HG03442 (cell line): ENCODE measurements around the gene CLCN4.

Experiments
- ATAC-seq: cut with Tn5 transposase; IDR thresholded peaks from one replicate; pipeline ENCODE4 v1.9.1; 2021; ENCODE audit warnings: mild to moderate bottlenecking, moderate library complexity; ENCODE audit not compliant: unreplicated experiment

CLCN4 gene

DNA sequence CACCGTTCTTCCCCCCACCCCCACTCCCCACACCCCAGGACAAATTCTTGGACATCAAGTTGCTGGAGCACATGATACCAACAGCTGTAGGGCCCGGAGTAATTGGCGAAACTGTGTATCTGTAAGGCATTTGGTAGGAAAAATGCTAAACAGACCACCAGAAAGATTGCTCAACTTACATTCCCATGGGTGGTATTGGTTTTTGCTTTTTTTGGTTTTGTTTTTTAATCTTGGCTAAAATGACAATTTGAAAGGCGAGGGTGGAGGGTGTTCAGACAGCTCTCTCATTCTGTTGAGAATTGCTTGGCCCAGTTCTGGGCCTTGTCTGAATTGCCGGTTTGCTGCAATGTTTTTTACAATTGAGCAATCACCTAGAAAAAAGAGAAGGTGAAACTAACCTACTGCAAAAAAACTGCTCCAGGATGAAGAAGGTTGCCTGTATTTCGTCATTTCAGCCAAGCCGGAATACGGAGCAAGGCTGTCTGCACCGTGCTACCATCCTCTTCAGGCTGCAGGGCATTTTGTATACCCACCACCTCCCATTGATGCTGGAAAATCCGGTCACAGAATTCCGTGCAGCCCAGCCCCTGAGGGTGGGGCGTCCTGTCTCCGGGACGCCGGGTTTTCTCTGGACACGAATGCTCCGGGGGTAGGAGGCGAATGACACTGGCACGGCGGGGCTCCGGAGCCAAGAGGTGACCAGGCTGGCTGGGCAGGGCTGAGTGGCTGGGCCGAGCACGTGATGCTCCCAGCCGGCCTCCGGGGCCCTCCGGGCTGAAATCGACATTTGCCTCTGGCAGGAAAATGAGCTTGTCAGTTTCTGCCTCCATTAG is at the start of gene CLCN4:
Gene CLCN4, plus strand, starts transcription at position 777 of the 833 bp plus-strand sequence. CDS start 28,058 bp downstream, outside the sequence.
- ATAC-seq: peak; percentile 85

DNA sequence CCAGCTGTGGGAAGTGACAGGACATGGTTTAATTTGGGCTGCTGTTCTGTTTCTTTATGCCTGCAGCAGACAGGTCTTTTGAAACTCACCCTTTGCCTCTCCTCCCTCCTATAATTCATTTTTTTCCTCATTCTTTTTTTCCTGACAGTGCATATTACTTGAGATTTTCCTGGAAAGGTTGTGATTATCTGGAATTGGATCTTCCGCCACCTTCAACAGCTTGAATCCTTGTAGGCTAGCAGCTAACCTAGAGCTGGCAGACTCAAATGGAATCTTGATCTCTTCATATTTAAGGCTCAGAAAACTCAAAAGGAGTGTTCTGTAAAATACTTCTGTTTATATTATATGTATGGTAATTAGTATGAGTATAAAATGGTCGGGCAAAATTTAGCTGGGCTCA is 49.3 kb upstream of the CLCN4 start:
- no peak for ATAC-seq

DNA sequence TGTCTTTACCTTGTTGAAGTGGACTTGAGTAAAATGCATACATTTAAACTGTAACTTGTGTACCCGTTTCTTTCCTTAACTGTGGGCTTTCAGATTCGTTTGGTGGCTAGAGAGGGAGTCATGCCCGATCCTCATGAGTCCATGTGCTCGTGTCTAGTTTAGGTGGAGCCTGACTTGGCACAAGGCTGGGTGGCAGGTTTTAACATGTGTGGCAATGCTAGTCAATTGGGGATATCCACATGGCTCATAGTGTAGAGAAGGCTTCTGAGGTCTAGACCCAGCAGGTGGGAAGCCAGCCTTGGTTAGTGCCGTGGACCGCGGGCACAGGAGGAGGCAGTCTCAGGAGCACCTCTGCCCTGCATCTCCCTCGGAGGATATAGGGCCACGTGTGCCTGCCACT is 48.5 kb upstream of the CLCN4 start:
- no peak for ATAC-seq

DNA sequence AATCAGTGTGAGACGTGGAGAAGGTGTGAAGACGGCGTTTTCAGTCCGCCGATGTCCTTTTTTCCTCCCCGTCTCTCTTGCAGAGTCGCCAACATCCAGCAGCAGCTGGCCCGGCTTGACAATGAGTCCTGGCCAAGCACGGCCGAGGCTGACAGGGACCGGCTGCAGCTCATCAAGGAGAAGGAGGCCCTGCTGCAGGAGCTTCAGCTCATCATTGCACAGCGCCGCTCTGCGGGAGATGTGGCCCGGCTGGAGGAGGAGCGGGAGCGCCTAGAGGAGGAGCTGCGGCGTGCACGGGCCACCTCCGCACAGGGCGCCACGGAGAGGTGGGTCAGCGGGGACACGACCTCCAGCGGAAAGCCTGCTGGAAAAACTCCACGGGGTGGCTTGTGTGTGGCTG is 47.1 kb upstream of the CLCN4 start:
- no peak for ATAC-seq

DNA sequence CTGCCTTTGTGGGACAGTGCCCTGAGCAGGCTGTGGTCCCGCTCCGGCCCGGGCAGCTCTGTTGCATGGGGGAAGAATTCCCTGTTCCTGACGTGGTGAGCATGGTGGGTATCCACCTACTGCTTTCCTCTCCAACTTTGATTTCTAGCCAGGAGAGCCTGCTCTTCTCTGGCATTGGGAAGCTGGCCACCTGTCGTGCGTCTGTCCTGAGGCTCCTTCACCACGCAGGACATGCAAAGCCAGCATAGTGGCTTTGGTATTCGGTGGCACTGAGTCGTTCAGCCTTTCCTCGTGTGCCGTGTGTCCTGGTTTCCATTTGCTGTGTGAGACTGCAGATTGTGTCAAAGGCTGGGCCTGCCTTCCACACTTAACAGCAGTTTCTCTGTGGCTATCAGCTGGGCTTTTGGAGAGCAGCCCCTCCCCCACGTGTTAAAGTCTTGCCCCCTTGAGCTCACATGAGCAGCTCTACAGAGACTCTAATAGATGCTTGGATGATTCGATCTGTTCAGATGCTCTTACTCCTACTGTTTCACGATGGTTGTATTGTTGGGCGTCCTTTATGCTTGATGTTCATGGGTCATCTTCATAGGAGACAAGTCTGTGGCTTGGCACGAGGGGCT is 46.3 kb upstream of the CLCN4 start:
- no peak for ATAC-seq

DNA sequence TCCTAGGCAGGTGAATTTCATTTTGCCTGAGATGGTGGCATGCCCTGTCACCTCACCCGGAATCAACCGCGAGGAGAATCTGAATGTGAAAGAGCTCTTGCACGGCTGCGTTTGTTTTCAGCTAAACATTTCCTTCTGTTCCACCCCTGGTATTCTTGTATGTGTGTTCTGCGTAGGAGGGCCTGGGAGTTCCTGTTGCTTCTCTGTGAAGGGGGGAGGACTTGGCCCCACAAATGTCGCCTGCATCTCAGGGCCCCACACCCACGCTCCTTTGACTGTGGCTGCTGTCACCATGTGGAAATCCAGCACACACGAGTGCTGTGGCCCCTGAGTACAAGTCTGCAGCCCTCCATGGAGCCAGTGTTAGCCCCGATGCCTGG is 45.8 kb upstream of the CLCN4 start:
- peak; percentile 43 for ATAC-seq

DNA sequence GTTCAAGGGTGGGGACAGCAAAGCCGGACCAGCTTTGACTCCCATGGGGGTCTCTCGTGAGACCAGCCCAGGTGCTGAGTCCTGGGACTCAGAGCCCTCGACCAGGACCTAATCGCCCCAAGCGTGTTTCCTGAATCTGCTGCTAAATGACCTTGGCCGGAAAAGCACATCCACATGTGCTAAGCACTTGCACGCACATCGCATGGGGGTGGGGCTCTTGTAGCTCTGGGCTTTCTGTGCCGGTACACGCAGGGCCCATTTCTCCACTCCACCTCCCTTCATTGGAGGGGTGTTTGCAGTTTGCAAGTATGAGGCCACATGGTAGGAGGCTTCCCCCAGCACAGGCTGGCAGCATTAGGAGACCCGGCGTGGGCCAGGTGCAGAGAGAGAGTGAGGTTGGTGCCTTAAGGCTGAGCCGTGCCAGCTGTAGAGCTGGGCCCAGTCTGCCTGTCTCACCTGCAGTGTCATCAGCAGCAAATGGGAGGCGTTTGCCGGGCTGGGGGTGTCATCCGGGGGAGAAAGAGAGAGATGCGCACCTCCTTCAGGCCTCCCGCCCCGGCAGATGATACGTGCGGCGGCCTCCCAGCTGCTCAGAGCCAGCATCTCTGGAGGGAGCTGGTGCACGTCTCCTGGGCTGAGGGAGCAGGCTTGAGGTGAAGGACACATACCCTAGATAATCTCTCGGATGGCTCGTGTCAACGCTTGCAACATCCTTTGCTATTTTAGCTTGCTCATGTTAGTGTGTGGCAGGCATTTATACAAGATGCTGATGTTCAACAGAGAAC is 45.2 kb upstream of the CLCN4 start:
- peak; percentile 40 for ATAC-seq

DNA sequence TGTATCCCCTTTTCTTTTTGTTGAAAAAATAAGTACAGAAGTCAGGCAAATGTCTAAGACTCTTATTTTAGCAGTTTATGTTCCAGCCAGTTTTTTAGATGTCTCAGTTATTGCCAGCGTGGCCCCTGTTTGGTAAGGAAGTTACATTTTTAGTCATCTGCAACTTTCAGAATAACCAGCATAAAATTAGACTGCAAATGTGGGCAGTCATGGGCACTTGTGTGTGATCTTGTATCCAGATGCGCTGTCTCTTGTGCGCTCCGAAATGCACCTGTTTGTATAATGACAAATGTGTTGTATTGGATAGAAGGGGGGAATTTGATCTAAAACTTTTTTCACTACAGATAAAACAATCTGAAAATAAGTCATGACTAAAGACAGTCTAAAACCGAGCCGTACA is 44.3 kb upstream of the CLCN4 start:
- ATAC-seq: peak; percentile 47

DNA sequence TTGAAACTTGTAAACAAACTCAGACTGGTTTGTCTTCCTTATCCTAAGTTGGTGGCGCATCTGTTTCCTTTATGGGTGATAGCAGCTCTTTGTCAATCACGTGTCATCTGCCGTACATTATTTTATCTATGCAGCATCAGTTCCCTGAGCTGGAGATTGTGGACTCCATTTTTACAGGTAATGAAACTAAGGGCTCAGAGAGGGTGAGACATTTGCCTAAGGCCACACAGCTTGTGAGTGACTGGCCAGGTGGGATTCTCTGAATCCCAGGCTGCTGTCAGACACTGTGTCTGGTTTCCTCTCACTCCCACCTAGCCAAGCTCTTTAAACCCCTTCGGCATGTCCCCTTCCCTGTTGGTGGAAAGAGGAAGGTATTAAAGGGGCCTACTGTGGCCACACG is 41.7 kb upstream of the CLCN4 start:
- no peak for ATAC-seq

DNA sequence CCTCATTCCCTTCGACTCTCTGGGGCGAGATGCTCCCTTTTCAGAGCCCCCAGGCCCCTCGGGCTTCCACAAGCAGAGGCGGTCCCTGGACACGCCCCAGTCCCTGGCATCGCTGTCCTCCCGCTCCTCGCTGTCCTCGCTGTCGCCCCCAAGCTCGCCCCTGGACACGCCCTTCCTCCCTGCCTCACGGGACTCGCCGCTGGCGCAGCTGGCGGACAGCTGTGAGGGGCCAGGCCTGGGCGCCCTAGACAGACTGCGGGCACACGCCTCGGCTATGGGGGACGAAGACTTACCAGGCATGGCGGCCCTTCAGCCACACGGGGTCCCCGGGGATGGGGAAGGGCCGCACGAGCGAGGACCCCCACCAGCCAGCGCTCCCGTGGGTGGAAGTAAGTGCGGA is 39.5 kb upstream of the CLCN4 start:
- no peak for ATAC-seq

DNA sequence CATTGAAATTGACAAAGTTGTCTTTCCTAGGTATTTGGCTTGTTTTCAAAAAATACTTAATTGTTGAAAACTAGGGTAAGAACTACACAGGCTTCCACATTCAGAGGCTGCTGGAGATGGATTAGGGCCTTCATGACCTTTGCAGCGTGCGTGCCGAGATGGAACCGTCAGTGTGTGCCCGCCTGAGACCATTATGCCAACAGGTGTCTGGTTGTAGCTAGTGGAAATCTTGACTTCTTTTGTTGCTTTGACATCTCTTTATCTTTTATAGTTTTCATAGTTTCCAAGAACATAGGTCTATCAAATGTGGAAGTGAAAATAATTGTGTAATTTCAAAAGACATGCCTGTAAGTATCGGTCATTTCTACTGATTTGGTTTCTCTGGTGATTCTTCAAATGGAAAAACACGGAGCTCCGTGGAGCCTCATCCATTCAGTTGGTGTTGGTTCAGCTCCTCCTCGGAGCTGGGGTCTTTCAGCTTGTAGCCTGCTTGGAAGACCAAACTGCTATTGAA is 38.9 kb upstream of the CLCN4 start:
- no peak for ATAC-seq

DNA sequence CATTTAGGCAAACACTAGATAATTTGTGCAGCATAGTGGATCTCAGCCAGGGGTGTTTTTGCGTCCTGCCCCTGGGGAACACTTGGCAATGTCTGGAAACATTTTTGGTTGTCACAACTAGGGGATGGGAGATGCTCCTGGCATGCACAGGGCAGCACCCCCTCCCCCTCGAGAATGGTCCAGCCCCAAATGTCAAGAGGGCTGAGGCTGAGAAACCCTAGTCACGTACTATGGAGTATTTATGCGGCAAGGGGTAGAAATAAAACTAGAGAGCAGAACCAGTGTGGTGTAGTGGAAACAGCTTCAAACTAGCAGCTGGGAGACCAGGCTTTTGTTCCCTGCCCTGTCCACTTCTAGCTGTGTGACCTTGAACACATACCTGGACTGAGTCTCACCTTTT is 38.2 kb upstream of the CLCN4 start:
- ATAC-seq: no peak

DNA sequence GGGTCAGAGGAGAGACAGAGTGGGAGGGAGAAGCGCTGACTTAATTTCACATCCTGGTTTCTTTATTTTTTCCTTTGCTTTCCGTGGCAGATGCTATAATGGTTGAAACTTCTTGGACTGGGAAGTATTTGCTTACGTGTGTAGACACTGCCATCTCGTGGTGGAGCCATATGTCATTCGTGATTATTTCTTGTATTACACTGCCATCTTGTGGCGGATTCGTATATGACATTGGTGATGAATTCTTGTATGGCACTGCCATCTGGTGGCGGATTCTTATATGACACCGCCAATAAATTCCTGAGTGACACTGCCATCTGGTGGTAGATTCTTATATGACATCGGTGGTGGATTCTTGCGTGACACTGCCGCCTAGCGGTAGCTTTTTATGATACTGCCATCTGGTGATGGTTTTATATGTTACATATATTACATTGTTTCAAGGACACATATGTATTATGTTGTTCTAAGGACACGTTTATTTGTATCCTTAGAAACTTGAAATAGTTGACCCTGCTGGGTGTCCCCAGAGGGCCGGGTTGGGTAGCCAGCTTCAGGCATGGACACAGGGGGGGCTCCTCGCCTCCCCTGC is 37.3 kb upstream of the CLCN4 start:
- ATAC-seq: peak; percentile 38

DNA sequence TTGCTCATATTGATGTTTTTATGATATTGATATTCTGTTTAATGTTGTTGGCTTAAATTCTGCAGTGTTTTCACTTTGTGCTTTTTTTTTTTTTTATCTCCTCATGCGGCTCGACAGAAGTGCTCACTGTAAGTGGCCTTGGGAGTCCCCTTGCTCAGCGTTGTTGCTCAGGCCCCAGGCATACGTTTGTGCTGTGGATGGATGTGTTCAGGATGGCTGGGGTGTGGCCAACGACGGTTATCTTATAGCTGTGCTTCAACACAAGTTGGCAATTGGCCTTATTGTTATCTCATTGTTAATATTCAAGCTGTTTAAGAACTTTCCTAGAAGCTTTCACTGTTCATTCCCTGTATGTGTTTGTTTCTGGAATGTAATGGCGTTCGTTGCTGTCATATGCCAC is 36.4 kb upstream of the CLCN4 start:
- ATAC-seq: no peak

DNA sequence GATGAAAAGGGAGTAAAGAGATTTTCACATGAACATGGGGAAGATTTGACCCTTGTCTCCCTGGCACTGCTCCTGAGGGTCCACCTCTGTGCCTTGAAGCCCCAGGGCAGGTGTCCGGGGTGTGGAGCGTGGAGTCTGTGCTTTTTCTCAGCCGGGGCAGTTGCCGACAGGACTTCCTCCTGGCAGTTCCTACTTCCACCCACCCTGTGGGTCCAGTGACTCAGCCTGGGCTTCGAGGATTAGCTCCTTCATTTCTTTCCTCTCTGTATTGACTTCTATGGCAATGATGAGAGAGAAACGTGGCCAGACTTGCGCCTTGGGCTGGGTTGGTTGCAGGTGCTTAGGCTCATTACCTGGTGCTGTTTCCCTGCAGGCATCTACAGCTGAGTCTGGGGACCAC is 35.9 kb upstream of the CLCN4 start:
- no peak for ATAC-seq

DNA sequence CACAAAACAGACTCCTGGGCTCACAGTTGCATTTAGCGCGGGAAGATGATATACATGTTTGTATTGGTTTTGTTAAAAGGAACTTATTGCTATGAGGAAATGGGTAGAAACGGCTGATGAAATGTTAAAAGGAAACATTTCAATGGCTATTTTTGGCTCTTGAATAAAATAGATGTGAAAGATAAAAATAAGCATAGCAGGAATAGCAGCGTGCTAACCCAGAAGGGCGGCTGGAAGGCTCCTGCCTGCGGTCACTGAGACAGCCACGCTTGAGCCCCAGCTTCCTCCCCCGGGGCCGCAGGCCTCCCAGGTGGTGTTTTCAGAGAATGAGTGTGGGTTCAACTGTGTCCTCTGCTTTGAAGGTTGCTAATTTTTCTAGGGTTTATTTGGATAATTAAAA is 35.0 kb upstream of the CLCN4 start:
- ATAC-seq: peak; percentile 87

DNA sequence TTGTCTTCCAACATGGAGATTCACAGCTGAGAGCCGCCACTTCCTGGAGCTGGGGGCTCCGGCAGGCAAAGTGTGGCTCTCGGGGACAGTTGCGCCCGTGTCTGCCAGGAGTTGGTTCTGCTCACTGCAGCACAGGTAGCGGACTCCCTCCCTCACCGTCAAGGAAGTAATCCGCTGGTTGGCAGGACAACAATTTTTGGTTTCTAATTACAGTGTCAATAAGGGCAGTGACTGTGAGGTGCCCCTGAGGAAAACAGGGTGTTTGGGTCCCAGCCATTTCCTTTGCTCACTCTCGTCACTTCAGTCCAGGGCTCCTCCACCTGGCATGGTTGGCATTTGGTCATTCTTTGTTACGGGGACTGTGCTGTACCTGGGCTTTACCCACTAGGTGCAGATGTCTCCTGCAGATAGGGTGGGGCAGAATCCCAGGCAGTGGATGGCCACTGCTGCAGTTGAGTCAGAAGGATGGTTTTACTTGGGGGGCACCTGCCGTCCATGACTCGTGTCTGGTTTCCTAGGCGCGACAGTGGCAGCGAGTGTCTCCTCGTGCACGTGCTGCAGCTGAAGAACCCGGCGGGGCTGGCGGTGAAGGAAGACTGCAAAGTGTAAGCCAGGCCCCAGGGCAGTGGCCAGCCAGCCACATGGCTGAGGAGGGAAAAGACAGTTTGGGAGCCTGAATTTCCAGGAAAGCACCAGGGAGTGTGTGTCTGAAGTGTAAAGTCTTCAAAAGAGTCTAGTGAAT is 32.1 kb upstream of the CLCN4 start:
- no peak for ATAC-seq

DNA sequence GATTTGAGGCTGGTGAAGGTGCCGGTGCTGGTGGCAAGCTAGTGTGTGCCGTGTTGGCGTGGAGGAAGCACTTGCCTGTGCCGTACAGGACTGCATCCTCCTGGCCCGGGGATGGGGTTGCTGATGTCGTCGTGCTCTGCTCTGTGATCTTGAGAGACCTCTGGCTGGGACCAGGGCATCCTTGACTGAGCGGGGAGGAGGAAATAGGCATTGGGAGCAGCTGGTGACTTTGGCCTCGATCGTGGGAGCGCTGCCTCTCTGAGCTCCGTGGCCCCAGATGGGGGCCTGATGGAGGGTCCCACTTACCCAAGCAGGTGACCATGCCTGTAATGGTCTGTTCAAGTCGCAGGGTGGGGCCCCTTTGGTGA is 31.5 kb upstream of the CLCN4 start:
- ATAC-seq: no peak

DNA sequence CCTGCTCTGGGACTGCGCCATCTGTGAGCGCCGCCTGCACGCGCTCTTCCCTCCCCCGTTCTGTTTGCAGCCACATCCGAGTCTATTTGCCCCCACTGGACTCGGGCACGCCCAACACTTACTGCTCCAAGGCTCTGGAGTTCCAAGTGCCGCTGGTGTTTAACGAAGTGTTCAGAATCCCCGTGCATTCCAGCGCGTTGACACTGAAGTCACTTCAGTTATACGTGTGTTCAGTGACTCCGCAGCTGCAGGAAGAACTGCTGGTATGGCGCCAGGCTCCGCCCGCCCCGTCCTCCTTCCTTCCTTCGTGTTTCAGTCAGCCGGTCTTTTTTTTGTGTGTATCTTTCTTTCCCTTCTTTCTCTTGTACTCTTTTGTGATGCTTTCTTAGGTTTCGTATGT is 30.7 kb upstream of the CLCN4 start:
- no peak for ATAC-seq

DNA sequence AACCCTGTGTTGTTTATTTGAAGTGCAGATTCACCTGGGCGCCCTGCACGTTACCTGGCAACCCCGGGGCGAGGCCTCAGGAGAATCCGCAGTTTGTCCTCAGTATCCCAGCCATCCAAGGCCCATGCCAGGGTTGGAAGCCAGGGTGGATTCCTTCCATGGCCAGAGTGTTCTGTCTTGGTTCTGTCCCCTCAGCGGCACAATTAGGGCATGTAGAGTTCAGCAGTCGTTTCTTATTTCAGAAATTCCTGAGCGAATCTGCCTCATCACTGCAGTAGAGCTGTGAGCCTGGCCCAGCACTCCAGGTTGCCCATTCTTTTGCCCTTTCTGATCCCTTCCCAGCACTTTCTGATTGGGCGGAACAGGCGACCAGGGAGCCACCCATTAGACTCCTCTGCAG is 29.9 kb upstream of the CLCN4 start:
- no peak for ATAC-seq

DNA sequence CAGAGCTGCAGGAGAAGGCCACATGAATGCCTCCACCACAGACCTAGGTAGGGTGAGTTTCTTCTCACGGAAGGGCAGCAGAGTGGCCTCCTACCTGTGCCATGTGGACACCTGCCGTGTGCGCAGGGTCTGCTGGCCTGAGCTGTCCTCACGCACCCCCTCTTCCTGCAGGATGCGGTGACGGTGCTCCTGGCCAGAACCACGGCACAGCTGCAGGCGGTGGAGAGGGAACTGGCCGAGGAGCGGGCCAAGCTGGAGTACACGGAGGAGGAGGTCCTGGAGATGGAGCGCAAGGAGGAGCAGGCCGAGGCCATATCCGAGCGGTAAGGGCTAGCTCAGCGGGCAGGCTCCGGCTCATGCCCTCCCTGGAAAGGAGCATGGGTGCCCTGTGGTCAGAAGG is 28.4 kb upstream of the CLCN4 start:
- no peak for ATAC-seq
